GM12801 (cell line): Measurements from ENCODE around the gene PCNX2.

ENCODE experiments used
- TF ChIP-seq, protein P1 (sequence below): IDR thresholded peaks from one replicate; pipeline ENCODE4 v1.5.1; 2011; ENCODE audit warnings: control low read depth; ENCODE audit not compliant: insufficient read length; ENCODE audit errors: extremely low read depth

The PCNX2 gene

DNA sequence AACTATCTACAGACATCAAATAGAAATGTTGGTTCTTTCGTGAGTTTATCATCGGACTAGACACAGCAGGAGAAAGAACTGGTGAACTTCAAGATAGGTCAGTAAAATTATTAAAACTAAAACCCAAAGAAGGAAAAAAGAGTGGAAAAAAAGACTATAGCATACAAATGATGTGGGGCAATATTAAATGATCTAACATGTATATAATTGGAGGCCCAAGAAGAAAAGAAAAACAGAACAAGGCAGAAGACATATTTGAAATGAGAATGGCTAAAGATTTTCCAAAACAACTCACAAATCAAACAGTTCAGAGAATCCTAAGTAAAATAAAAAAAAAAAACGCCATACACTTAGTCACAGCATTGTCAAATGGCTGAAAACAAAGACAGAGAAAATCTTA lies 101.8 kb downstream of the PCNX2 start:
- TF ChIP-seq, protein P1, sequence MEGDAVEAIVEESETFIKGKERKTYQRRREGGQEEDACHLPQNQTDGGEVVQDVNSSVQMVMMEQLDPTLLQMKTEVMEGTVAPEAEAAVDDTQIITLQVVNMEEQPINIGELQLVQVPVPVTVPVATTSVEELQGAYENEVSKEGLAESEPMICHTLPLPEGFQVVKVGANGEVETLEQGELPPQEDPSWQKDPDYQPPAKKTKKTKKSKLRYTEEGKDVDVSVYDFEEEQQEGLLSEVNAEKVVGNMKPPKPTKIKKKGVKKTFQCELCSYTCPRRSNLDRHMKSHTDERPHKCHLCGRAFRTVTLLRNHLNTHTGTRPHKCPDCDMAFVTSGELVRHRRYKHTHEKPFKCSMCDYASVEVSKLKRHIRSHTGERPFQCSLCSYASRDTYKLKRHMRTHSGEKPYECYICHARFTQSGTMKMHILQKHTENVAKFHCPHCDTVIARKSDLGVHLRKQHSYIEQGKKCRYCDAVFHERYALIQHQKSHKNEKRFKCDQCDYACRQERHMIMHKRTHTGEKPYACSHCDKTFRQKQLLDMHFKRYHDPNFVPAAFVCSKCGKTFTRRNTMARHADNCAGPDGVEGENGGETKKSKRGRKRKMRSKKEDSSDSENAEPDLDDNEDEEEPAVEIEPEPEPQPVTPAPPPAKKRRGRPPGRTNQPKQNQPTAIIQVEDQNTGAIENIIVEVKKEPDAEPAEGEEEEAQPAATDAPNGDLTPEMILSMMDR, result no peak

DNA sequence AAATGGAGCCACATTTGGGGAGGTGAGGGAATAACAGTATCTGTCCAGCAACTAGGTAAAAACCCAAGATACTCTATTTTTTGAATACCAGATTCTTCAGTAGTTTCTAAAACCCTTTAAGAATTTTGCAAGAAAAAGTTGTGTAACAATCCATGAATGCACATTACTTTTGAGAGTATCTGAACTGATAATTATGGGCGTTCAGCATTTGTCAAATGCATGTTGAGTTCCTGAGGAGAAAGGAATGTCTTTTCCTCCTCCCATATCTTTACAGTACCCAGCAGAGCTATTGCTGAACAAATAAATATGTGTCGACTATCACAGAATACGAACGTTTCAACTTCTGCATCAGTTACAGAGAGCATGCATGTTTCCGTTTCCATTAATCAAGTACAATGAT lies 104.5 kb downstream of the PCNX2 start:
- TF ChIP-seq, protein P1, result no peak

DNA sequence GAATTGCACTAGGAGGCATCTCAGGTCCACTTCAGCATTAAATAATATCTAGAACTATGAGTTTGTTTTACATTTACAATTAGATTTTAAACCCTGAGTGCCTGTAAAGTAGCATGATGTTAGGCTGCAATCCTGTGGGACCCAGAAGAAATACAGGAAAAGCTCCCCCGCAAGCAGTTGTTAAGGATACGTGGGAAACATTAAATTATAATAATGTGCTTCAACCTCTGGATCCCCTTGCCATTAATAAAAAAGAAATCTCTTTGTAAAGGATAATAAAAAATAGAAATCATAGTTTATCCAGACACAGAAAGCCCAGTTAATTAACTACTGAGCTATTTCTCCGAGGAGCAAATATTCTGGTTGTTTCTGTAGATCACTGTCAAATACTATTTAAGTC lies 106.0 kb downstream of the PCNX2 start:
- TF ChIP-seq, protein P1, result no peak

DNA sequence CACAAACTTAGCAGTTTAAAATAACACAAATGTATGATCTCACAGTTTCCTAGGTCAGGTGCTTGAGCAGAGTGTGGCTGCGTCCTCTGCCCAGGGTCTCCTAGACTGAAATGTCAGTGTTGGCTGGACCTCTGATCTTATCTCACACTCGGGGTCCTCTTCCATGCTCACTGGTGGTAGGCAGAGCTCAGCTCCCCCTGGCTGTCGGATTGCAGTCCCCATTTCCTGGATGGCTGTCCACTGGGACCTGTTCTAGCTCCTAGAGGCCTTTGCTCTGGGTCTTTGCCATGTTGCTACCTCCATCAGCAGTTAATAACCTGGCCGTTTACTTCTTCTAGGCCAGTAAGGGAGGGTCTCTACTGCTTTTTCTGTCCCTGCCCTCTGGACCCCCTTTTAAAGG lies 107.5 kb downstream of the PCNX2 start:
- TF ChIP-seq, protein P1, result no peak

DNA sequence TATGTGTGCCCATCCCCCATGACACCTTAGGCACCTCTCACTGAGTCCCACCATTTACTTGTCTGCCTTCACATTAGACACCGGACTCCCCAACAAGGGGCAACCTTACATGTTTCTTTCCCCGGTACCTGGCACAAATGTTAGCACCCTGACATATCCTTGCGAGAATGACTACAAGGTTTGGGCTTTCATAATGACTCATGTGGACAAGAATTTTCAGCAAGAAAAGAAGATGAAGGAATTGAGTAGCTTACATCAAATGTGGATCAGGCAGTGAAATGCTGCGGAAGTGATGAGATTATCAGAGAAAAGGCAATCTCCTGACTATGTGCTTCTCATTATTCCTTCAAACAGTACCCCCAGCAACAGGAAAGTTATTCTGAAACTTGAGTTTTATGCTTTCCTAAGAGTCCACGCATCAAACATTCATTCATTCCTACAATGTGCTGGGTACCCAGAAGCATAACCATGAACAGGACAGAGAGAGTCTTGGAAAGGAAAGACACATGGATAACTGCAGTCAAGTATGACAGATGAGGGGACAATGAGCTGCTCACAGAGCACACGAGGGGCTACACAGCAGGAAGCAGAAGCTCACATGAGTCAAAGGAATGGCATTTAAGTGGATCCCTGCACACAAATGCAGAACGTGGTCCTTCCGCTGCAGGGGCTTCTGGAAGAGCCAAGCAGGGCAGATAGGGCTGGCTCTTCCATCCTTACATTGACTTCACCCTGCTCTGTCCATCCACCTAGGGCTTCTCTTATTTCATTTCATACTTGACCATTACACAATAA lies 112.1 kb downstream of the PCNX2 start:
- TF ChIP-seq, protein P1, result no peak

DNA sequence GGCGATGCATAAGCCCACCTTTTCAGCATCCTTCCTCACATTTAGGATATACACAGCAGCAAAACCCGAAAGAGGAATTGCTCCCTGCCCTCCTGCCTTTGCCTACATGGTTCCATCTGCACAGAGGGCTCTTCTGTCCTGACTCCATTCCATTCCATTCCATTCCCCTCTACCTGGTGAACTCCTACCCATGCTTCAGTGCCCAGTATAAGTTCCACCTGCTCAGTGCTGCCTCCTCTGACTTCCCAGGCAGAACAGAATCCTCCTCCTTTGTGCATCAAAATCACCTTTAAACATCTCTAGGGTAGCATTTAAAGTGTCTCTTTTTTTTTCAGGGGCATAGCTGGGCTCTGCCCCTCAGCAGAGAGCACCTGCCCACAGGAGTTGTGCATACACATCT lies 112.9 kb downstream of the PCNX2 start:
- TF ChIP-seq, protein P1, result no peak

DNA sequence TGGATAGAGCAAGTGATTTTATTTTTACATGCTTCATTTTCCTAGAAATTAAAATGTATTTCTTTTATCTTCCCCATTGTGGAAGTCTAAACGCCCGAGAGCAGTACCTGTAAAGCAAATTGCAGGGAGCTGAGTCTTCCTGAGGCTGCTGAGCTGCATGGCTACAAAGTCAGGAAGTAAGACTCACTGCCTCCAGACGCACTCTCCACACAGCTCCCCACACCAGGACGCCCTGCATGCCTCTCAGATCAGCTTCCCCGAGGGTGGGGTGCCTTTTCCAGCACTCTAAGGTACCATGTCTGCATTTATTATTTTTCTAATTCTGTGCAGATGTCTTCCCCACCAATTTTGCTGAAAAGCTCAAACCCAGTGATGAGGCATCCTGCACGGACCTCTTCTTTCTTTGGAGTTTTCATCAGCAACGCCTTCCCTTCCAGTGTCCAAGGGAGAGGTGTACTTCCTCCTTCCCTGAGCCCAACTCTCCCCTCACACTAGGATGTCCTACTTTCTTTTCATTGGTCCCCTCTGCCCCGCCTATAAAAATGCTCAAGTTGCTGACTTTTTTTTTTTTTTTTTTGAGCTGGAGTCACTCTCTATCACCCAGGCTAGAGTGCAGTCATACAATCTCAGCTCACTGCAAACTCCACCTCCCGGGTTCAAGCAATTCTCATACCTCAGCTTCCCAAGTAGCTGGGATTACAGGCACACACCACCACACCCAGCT lies 114.7 kb downstream of the PCNX2 start:
- TF ChIP-seq, protein P1, result no peak
